ENCODE data around the gene TAX1BP3.

The TAX1BP3 gene

GRCh38 chr17:3657874-3658783 lies 10.2 kb downstream of the TAX1BP3 start:
- DNase-seq (ENCODE audit: low read depth): no peak

- no peak for DNase-seq (ENCODE audit: low read depth)
Measured at GRCh38 chr17:3657588-3657869, 10.8 kb downstream of the TAX1BP3 start.

GRCh38 chr17:3656755-3657587 lies 11.4 kb downstream of the TAX1BP3 start:
- no peak for DNase-seq (ENCODE audit: low read depth)

GRCh38 chr17:3656353-3656752 lies 12.0 kb downstream of the TAX1BP3 start:
- no peak for DNase-seq (ENCODE audit: low read depth)

GRCh38 chr17:3655766-3656165 lies 12.6 kb downstream of the TAX1BP3 start:
- DNase-seq (ENCODE audit: low read depth): no peak

- no peak for DNase-seq (ENCODE audit: low read depth)
Measured at GRCh38 chr17:3647769-3648555, 20.4 kb downstream of the TAX1BP3 start.

- no peak for DNase-seq (ENCODE audit: low read depth)
Measured at GRCh38 chr17:3647251-3647650, 21.1 kb downstream of the TAX1BP3 start.

- DNase-seq (ENCODE audit: low read depth): no peak
Measured at GRCh38 chr17:3645310-3645709, 23.1 kb downstream of the TAX1BP3 start.

- DNase-seq (ENCODE audit: low read depth): no peak
Measured at GRCh38 chr17:3643889-3644349, 24.5 kb downstream of the TAX1BP3 start.

GRCh38 chr17:3641717-3642486 lies 26.5 kb downstream of the TAX1BP3 start:
- DNase-seq (ENCODE audit: low read depth): no peak

GRCh38 chr17:3641014-3641413 lies 27.4 kb downstream of the TAX1BP3 start:
- no peak for DNase-seq (ENCODE audit: low read depth)

- DNase-seq (ENCODE audit: low read depth): peak; percentile 73
Measured at GRCh38 chr17:3639981-3640596, 28.3 kb downstream of the TAX1BP3 start.

- no peak for DNase-seq (ENCODE audit: low read depth)
Measured at GRCh38 chr17:3636908-3637373, 31.4 kb downstream of the TAX1BP3 start.

- peak; percentile 94 for DNase-seq (ENCODE audit: low read depth)
Measured at GRCh38 chr17:3636154-3636907, 32.0 kb downstream of the TAX1BP3 start, which contains the start of the genes CTNS and SHPK. Gene CTNS, plus strand, starts transcription at chr17:3636760. Its CDS starts 3,447 bp downstream, at chr17:3640207. Gene SHPK, minus strand, starts transcription at chr17:3636250. Its CDS starts 31 bp downstream, at chr17:3636219.

- no peak for DNase-seq (ENCODE audit: low read depth)
Measured at GRCh38 chr17:3635474-3636153, 32.8 kb downstream of the TAX1BP3 start.

GRCh38 chr17:3632287-3632686 lies 36.1 kb downstream of the TAX1BP3 start:
- no peak for DNase-seq (ENCODE audit: low read depth)

GRCh38 chr17:3630781-3631180 lies 37.6 kb downstream of the TAX1BP3 start:
- no peak for DNase-seq (ENCODE audit: low read depth)

- DNase-seq (ENCODE audit: low read depth): no peak
Measured at GRCh38 chr17:3627769-3628167, 40.6 kb downstream of the TAX1BP3 start.
